H1 (cell line): ENCODE results near the gene GGT6. TPM values are rescaled to one million over a fixed set of nuclear protein-coding genes. Genes with fewer than 3 reads are reported as not detected.

Experiments used
- ATF2 ChIP-seq: IDR thresholded peaks from 2 replicates; pipeline ENCODE4 v1.6.1; 2012; ENCODE audit warnings: low read length, inconsistent platforms
- GTF2F1 ChIP-seq: IDR thresholded peaks from 2 replicates; pipeline ENCODE4 v1.6.1; 2012; ENCODE audit warnings: low read depth, low read length, improper control_type of control experiment, borderline replicate concordance
- POLR2AphosphoS5 ChIP-seq: IDR thresholded peaks from 2 replicates; pipeline ENCODE4 v1.6.1; 2011; ENCODE audit warnings: low read depth, low read length
- RNF2 ChIP-seq: fragments of 200-900, 300-1000 bp; sonication (generic); IDR thresholded peaks from 2 replicates; pipeline ENCODE4 v1.7.1; 2016; ENCODE audit warnings: borderline replicate concordance, low read depth, mild to moderate bottlenecking, antibody characterized with exemption, low read length; ENCODE audit not compliant: poor library complexity, severe bottlenecking; ENCODE audit errors: missing control alignments
- SRF ChIP-seq: IDR thresholded peaks from 2 replicates; pipeline ENCODE4 v1.6.1; 2011; ENCODE audit warnings: mild to moderate bottlenecking, low read depth, low read length, moderate library complexity
- SUZ12 ChIP-seq: fragments of 200-600 bp; sonication (generic); IDR thresholded peaks from 2 replicates; pipeline ENCODE4 v1.6.1; 2012; ENCODE audit warnings: mild to moderate bottlenecking, inconsistent platforms, low read length, moderate library complexity, mixed read lengths
- USF2 ChIP-seq: IDR thresholded peaks from 2 replicates; pipeline ENCODE4 v1.6.1; 2011; ENCODE audit warnings: low read length, improper control_type of control experiment
- polyA plus RNA-seq, 7 experiments: library from polyadenylated mRNA; depleted of rRNA in 3 of 7; stranded (reverse) in 5 of 7; unstranded in 2 of 7; fragments of >200 nt in 5 of 7; fragments of 200-250 nt in 2 of 7; gene quantifications; 1 replicate in 5 of 7; 2 replicates in 1 of 7; 4 replicates in 1 of 7; pipeline versions ENCODE4 v1.2.1 to v1.2.3, GENCODE V29; 2011 to 2013; ENCODE audit warnings: missing spikeins in 2 of 7, mixed read lengths in 2 of 7
- total RNA-seq: library from RNA; stranded (reverse); fragmentation: NEBNext Ultra II Directional; extraction: Animal tissue kit (Norgen Biotek cat#: 25700); gene quantifications from 2 replicates; pipeline ENCODE4 v1.2.1, GENCODE V29; 2021

GGT6 gene
- total and polyA plus RNA-seq, 2 of the 8 experiments (the other 6 are each of a cell fraction or from before 2014, with no cell fraction given): 0.18 TPM; not detected in 1

- TF ChIP-seq USF2 (no peak), SRF (no peak), GTF2F1 (no peak), RNF2 (no peak), POLR2AphosphoS5 (no peak), SUZ12 (no peak), ATF2 (no peak)
Observed at GRCh38 chr17:4520894-4521600, 39.3 kb downstream of the GGT6 start (continued).
